Measurements from ENCODE around the gene TTC3.
"Not testable (repeated sequence)": the region's sequence is repeated elsewhere in the genome, so short reads cannot be mapped to it uniquely, and the experiment has no call there.

TTC3 gene

DNA sequence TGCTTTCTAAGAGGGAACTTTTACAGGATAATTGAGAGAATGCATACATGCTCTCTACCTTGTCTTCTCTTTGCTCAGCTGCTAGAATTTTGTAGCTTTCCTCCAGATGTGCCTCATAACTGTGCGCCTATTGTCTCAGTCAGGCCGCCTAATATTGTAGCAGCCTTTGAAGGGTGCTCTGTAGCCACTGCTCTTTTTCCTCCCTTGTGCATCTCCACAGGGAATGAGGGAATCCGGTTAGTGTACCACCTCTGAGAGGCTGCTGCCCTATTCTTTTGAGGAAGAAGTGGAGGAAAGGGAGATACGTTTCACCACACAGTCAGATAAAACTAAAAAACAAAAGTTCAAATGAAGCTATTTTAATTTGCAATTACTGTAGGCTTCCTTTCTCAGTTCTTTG lies 22.8 kb downstream of the TTC3 start:
- no peak for DNase-seq

DNA sequence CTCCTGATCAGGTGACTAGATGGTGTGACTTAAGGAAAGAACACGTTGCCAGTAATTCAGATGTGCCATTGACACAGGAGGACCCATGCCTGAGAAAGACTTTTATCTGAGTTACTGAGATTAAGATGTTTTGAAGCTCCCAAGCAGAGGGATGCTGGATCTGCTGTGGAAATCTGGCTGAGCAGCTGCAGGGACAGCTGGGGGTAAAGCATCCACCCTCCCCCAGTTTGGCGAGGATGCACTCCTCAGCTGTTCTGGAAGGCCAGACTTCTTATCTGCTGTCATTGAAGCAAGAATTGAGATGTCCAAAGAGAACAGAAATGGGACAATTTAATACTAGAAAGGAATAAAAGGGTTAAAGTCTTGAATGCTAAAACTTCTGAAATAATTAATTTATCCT lies 25.7 kb downstream of the TTC3 start:
- no peak for DNase-seq

DNA sequence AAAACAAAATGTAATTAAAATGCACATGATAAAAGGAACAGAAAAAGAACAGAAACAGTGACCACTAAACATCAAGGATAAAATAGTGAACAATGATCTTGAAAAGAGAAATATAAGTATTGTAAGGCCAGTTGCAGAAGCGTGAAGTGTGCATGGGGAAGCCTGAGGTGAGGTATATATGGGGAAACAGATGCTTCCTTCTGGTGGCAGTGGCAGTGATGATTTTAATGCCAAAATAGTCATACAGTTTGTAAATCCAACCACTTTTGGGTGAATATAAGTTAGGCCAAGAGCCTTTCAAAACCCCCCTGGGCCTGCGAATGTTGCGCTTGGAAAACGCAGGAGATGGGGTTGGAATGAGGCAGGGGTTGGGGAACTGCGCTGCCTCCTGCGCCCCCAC lies 27.3 kb downstream of the TTC3 start:
- no peak for DNase-seq

DNA sequence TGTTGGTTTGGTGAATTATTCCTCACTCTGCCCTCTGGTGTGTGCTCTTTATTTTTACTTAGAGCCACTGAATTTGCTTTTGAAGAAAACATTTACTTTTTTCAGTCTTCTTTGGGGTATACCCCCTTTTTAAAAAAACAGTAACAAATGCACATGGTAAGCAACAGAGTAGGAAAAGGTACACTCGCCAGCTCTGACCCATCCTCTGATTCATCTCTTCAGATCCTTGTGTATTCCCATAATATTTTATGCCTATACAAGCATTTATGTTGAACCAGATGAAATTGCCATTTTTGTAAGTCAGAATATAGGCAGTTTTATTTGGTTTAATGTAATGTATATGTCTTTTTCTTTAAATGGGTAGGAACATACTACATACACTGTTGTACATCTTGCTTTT lies 28.3 kb downstream of the TTC3 start:
- DNase-seq: no peak

DNA sequence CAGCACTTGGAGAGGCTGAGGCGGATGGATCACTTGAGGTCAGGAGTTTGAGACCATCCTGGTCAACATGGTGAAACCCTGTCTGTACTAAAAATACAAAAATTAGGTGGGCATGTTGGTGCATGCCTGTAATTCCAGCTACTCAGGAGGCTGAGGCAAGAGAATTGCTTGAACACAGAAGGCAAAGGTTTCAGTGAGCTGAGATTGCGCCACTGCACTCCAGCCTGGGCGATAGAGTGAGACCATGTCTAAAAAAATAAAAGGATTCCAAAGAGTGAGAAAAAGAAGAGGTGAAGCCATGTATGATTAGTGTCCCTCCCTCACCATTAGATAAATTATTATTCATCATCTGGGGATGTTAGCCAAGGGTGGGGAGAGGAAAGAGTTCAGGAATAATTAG lies 29.7 kb downstream of the TTC3 start:
- DNase-seq: not testable (repeated sequence)

DNA sequence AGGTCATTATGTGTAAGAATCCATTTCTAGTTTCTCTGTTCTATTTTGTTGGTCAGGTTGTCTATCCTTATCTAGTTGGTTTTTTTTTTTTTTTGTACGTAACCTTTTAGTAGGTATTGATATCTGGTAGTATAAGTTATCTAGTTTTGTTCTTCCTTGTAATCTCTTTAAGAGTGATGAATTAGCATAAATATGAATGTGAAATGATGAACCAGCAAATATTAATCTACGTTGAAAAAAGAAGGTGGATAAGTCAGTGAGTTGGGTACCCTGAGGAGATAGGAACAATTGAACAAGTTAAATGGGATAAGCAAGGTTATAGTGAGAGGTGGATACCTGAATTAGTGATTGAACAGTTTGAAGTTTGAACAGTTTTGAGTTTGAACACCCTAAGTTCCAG lies 33.9 kb downstream of the TTC3 start:
- no peak for DNase-seq

DNA sequence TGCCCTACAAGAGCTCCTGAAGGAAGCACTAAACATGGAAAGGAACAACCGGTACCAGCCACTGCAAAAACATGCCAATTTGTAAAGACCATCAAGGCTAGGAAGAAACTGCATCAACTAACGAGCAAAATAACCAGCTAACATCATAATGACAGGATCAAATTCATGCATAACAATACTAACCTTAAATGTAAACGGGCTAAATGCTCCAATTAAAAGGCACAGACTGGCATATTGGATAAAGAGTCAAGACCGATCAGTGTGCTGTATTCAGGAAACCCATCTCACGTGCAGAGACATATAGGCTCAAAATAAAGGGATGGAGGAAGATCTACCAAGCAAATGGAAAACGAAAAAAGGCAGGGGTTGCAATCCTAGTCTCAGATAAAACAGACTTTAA lies 38.0 kb downstream of the TTC3 start:
- DNase-seq: not testable (repeated sequence)

DNA sequence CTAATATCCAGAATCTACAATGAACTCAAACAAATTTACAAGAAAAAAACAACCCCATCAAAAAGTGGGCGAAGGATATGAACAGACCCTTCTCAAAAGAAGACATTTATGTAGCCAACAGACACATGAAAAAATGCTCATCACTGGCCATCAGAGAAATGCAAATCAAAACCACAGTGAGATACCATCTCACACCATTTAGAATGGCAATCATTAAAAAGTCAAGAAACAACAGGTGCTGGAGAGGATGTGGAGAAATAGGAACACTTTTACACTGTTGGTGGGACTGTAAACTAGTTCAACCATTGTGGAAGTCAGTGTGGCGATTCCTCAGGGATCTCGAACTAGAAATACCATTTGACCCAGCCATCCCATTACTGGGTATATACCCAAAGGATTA lies 41.2 kb downstream of the TTC3 start:
- not testable (repeated sequence) for DNase-seq

DNA sequence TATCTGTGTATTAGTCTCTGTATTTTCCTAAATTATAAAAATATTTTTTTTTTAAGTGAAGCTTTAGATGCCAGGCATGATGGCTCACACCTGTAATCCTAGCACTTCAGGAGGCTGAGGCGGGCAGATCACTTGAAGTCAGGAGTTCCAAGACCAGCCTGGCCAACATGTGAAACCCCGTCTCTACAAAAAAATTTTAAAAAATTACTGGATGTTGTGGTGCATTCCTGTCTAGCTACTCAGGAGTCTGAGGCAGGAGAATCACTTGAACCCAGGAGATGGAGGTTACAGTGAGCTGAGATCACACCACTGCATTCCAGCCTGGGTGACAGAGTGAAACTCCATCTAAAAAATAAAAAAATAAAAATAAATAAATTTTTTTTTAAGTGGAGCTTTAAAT lies 43.4 kb downstream of the TTC3 start:
- DNase-seq: not testable (repeated sequence)

DNA sequence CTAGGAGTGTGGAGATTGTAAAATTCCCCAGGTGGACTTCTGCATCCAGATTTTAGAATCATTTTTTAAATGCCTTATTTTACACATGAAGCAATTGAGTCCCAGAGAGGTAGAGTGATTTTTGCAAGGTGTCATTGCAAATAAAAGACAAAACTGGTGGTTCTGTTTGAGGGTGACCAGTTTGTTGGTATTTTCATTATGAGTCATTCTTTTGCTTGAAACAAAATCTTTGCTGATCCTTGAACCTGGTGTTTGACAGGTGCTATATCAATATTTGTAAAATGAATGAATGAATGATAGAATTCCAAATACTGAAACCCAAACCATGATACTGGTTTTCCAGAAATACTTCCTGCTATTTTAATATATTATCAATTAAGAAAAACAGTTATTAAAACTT lies 44.1 kb downstream of the TTC3 start:
- no peak for DNase-seq

DNA sequence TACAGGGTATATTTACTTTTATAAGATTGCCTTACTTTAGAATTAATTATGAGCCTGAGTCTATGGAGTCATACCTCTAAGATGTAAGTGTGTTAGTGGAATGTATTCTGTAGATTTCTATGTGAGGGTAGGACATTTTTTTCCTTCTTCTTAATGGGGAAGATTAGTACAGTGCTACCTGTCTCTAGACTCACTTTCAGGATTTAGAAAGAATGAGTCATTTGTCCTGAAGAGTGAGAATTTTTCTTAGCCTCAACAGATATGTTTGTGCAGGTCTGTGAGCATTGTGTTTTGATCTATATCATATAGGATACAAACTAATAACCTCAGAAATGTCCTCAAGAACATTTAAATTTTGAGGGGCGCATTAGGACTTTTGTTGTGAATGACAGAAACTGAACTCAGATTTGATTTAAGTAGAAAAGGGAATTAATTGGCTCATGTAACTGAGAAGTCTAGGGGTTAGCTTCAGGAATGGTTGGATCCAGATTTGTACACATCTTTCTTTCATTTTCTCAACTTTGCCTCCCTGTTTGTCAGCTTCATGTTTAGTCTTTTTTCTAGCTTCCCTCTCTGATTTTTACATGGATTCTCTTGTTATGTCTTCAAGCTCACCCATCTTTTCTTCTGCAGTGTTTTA lies 45.3 kb downstream of the TTC3 start:
- no peak for DNase-seq

DNA sequence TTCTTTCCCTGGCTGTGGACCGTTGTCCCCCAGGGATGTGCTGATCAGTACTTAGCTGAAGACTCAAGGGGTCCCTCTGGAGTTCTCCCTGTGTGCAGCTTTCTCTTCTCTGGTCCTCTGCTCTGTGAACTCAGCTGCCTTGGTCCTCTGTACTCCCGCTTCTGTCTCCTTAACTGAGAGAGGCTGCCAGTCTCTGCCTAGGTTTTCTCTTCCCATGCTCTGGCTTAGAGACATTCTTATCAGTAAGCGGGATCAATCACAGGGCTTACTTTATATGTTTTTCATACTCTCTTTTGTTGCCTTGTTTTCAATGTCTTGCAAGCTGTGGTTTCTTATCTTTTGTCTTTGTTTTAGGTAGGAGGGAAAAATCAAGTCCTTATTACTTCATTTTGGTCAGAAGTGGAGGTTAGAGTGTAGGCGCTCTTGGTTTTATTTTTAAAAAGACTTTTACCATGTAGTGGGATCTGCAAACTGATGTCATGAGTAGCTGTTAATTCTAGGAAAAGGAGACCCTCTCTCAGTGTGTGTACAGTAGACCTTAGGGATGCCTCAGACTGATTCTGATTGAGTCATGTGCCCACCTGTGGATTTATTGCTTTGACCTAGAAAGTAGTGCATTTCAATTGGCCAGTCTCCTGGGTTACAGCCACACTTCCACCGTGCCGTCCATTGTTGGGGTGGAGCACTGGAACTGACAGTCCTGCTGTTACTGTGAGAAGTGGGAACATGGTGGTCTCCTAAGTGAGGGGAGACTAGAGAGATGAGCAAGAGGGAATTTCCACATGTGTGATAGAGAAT lies 46.6 kb downstream of the TTC3 start:
- DNase-seq: no peak

DNA sequence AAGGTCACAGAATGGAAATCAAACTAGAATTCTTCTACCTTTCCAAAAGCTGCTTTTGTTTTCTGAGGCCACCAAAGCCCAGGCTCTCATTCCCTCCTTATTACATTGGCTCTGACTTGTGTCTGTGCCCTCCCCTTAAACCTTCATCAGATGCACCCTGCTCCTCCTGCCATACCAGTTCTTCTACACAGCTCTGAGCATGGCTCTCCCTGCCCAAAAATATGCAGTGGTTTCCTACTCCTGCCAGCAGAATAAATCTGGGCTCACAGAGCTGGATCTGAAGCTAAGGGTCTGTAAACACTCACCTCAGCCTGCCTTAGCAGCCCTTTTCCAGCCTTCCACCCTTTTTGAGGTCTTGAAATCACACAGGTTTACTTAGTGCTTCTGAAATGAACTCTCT lies 55.0 kb downstream of the TTC3 start:
- DNase-seq: no peak

DNA sequence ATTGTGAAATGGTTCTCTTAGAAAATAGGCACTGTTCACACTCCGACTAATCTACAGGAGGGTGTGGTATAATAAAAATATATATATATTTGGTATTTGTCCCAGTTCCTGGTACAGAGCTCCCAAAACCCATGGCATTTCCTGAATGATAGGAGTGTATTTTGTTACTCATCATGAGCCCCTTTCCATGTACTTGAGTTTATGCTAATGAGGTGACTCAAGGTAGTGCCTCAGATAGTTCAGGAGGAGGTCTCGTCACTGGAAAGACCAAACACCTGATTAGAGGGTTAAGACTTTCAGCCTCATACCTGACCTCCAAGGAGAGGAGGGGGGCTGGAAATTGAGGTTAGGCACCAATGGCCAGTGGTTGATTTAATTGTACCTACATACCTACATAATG lies 57.9 kb downstream of the TTC3 start:
- peak; percentile 68 for DNase-seq

DNA sequence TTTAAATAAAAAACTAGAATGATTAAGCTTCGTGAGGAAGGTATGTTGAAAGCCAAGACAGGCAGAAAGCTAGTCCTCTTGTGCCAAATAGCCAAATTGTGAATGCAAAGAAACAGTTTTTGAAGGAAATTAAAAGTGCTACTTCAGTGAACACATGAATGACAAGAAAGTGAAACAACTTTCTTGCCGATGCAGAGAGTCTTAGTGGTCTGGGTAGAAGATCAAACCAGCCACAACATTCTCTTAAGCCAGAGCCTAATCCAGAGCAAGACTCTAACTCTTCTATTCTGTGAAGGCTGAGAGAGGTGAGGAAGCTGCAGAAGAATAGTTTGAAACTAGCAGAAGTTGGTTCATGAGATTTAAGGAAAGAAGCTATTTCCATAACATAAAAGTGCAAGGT lies 63.2 kb downstream of the TTC3 start:
- no peak for DNase-seq

DNA sequence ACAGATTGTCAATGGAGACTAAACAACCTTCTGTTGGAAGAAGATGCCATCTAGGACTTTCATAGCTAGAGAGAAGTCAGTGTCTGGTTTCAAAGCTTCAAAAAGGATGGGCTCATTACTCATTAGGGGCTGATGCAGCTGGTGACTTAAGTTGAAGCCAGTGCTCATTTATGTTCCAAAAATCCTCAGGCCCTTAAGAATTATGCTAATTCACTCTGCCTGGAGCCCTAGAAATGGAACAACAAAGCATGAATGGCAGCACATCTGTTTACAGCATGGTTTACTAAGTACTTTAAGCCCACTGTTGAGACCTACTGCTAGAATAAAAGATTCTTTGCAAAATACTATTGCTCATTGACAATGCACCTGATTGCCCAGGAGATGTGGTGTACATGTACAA lies 63.7 kb downstream of the TTC3 start:
- DNase-seq: no peak

DNA sequence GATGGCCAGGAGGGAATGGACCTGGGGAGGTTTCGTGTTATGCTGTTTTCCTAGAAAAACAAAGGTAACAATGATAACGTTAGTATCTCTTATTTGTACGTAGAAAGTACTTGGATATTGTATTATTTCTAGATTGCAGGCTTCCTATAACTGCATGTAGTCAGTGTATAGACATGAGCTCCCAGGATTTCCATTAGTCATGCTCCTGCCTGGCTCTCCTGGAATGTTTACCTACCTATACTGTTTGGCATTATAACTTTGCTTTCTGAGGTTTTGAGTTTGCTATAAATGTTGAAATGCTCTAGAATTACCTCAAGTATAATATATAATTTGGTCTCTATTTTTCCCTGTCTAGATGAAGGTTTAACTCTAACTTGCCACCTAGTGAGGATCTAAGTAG lies 66.1 kb downstream of the TTC3 start:
- DNase-seq: no peak

DNA sequence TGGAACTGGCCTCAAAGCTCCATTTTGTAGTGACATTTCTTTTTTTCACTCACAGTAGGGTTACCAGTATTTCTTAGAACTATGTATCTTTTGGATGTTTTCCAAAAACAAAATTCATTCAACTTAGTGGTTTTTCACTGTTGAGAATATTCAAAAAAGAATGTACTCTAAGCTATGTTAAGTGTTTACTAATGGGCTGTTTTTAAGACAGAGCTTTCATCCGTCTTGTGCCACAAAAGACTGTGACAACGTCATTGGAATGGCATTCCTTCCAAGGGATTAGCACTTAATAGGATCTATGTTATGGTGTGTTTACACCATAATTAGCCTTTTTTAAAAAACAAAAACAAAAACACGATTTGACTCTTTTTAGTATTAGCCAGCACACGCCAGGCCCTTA lies 66.8 kb downstream of the TTC3 start:
- peak; percentile 46 for DNase-seq

DNA sequence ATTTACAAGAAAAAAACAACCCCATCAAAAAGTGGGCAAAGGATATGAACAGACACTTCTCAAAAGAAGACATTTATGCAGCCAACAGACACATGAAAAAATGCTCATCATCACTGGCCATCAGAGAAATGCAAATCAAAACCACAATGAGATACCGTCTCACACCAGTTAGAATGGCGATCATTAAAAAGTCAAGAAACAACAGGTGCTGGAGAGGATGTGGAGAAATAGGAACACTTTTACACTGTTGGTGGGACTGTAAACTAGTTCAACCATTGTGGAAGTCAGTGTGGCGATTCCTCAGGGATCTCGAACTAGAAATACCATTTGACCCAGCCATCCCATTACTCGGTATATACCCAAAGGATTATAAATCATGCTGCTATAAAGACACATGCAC lies 70.3 kb downstream of the TTC3 start:
- not testable (repeated sequence) for DNase-seq

DNA sequence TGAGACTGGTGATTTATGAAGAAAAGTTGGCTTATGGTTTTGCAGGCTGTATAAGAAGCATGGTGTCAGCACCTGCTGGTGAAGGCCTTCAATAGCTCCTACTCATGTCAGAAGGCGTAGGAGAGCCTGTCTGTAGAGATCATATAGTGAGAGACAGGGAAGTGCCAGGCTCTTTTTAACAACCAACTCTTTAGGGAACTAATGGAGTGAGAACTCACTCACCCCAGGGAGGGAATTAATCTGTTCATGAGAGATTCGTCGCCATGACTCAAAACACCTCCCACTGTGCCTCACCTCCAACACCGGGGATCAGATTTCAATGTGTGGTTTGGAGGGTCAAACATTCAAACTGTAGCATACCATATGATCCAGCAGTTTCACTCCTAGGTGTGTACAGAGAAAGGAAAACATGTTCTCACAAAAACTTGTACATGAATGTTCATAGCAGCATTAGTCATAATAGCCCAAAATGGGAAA lies 72.6 kb downstream of the TTC3 start:
- peak; percentile 70 for DNase-seq

DNA sequence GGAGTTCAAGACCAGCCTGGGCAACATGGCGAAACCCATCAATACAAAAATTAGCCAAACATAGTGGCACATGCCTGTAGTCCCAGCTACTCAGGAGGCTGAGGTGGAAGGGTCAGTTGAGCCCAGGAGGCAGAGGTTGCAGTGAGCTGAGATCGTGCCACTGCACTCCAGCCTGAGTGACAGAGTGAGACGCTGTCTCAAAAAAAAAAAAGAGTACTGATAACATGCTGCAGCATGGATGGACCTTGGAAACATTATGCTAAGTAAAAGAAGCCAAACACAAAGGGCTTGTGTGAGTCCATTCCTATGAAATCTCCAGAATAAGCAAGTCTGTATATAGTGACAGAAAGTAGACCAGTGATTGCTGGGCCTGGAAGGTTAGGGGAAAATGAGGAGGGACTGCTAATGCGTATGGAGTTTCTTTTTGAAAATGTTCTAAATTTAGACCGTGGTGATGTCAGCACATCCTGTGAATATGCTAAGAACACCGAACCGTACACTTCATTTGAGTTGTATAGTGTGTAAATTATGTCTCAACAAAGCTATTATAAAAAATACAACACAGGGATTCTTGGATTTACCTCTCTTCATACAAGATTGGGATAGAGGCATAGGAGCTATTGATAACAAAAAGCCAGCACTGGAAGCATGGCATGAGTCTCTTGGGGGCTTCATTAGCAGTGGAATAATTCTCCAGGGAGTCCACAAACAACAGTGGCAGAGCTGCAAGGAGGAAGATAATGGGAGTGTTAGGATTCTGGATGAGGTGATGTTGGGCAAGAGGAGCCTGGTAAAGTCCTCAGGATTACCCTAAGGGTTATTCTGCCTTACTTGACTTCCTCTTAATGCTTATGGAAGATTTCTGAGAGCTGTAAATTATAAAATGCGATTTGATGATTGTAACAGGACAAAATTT lies 73.5 kb downstream of the TTC3 start:
- DNase-seq: no peak

DNA sequence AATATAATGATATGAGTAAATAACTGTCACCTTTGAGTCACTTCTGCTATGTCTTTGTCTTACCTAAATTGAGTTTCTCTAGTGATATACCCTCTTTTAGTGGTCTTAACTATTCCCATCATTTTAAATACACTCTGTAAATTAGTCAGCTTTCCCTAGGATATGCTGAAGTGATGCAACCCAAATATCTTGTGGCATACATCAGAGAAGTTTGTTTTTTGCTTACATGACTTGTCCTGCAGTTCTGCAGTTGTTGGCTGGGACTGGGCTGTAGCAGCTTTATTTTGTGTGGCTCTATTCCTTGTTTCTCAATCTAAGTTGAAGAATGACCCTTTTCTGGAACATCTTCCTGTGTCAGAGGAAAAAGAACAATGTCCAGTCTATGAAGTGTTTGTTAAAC lies 76.4 kb downstream of the TTC3 start:
- DNase-seq: peak; percentile 88

DNA sequence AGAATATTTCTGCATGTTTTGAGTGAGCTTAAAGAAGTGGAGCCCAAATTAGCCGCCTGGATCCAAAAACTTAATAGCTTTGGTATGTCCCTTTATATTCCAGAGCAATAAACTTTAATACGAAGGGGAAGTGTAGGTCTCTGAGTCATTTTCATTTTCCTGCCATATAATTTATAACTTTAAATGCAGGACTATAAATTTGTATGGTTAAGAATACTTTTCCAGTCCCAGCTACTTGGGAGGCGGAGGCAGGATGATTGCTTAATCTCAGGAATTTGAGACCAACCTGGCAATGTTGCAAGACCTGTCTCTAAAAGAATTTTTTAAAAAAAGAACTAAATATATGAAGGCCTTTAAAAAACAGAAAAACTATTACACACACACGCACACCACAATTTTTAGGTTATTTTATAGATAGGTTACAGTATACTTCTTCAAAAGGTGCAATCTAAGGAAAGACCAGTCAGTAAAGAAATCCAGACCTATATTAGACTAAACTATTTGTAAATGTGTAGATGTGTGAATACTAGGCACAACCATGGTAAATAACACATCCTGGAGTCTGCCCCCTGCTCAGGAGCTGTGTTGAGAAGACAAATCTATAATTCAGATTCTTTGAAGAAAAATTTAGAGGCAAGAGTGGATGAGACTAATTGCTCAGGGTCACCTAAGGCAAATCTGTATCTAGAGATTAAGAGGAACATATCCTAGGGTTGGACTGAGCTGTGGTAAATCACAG lies 80.3 kb downstream of the TTC3 start:
- DNase-seq: peak; percentile 85

Measured in HCEC 1CT (cell line).